Mesodermal cell (in vitro differentiated cells): ENCODE data around the gene UBE2QL1.

Experiments used
- H3K27ac ChIP-seq: 2 replicates; pipeline ENCODE4 v1.7.0; 2013; ENCODE audit warnings: mild to moderate bottlenecking, low read depth, low read length, moderate library complexity; ENCODE audit not compliant: severe bottlenecking
- H3K36me3 ChIP-seq: 2 replicates; pipeline ENCODE4 v1.7.1; 2013; ENCODE audit warnings: mild to moderate bottlenecking, low read length, moderate library complexity; ENCODE audit not compliant: control insufficient read depth, insufficient read depth
- H3K4me1 ChIP-seq: one replicate; pipeline ENCODE4 v1.7.1; 2013; ENCODE audit warnings: mild to moderate bottlenecking, low read length; ENCODE audit not compliant: insufficient read depth, control insufficient read depth, poor library complexity, severe bottlenecking
- H3K4me3 ChIP-seq: 2 replicates; pipeline ENCODE4 v1.7.0; 2013; ENCODE audit warnings: low read length, control low read depth, mild to moderate bottlenecking; ENCODE audit not compliant: insufficient read depth, poor library complexity, severe bottlenecking; ENCODE audit errors: extremely low read depth
- H3K9me3 ChIP-seq: 2 replicates; pipeline ENCODE4 v1.7.1; 2013; ENCODE audit warnings: mild to moderate bottlenecking, low read length, moderate library complexity; ENCODE audit not compliant: control insufficient read depth
- WGBS, 2 experiments: methylation state at CpG; one replicate each; pipeline ENCODE4 v1.1.5; 2013; ENCODE audit warnings: missing lambda C conversion rate in 2 of 2; ENCODE audit not compliant: insufficient coverage in 2 of 2; 5-methylcytosine and 5-hydroxymethylcytosine counted together

The UBE2QL1 gene

DNA sequence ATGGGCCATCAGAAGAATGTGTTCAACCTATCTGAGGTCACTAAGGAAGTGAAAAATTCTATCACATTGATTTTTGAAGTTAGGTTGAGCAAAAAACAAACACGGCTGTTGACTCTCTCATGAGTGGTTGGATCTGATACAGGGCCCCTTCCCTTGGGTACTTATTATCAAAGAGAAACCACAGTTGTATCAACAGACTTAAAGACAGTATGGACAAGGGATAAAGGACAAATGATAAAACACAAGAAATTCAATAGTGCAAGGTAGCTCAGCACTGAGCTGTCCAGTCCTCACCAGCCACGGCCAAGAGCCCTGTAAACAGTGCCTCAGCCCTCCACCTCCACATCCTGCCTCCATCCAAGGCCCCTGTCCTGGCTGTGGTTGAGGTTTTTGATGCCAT is 86.9 kb downstream of the UBE2QL1 start:
- no peak overlapping the region for H3K4me3 ChIP-seq
- 80 to 100% methylated on average over 1 of the region's 2 CpGs for WGBS, 2 experiments
- H3K9me3 ChIP-seq: no peaks in the 10 kb centered on the region
- H3K27ac ChIP-seq: no peak overlapping the region
- H3K36me3 ChIP-seq: no peaks in the 10 kb centered on the region
- no peaks in the 10 kb centered on the region for H3K4me1 ChIP-seq

DNA sequence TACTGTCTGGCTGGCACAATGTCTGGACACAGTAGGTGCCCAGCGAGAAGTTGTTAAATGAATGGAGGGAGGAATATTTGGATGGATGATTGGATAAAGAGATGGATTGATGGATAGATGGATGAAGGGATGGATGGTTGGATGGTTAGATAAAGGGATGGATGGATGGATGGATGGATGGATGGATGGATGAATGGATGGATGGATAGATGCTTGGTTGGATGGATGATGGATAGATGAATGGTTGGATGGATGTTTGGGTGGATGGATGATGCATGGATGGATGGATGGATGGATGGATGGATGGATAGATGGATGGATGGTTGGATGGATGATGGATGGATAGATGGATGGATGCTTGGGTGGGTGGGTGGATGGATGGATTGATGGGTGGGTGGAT is 90.4 kb downstream of the UBE2QL1 start:
- Histone ChIP-seq H3K4me3 (no peak overlapping the region), H3K4me1 (no peaks in the 10 kb centered on the region), H3K9me3 (no peaks in the 10 kb centered on the region), H3K27ac (no peak overlapping the region), H3K36me3 (no peaks in the 10 kb centered on the region)
- 92 to 95% methylated on average over 1 of the region's 1 CpG for WGBS, 2 experiments

DNA sequence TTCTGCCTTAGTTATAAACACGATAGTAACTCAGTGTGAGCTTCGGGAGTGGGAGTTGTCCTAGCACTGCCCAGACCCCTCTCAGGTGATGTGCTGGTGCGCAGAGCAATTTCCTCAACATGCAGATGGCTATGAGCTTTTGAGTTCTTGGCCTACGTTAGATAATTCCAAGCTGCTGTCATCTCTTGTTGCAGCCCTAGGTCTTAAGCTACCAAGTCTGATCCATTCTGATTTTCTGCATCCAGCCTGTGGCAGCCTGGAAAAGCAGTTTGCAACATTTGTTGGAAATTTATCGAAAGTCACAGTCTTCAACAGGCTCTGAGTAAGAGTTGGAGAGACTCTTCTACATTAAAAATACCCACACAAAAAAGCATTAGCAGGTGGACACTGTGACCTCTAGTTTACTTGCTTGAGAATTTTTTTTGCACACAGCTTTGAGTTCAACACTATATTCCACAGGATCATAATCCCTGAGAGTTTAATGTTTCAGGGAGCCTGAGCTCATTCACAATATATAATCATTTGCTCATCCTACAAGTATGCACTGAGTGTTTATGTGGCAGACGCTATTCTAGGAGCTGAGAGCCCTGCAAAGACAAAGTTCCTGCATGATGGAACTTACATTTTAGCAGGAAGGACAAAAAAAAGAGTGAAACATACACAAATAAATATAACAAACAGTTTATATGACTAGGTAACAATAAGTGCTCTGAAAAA is 91.6 kb downstream of the UBE2QL1 start:
- no peak overlapping the region for H3K27ac ChIP-seq
- WGBS, 2 experiments: 89 to 92% methylated on average over 4 to 5 of the region's 6 CpGs
- no peak overlapping the region for H3K4me3 ChIP-seq
- no peaks in the 10 kb centered on the region for H3K9me3 ChIP-seq
- no peaks in the 10 kb centered on the region for H3K4me1 ChIP-seq
- no peaks in the 10 kb centered on the region for H3K36me3 ChIP-seq

DNA sequence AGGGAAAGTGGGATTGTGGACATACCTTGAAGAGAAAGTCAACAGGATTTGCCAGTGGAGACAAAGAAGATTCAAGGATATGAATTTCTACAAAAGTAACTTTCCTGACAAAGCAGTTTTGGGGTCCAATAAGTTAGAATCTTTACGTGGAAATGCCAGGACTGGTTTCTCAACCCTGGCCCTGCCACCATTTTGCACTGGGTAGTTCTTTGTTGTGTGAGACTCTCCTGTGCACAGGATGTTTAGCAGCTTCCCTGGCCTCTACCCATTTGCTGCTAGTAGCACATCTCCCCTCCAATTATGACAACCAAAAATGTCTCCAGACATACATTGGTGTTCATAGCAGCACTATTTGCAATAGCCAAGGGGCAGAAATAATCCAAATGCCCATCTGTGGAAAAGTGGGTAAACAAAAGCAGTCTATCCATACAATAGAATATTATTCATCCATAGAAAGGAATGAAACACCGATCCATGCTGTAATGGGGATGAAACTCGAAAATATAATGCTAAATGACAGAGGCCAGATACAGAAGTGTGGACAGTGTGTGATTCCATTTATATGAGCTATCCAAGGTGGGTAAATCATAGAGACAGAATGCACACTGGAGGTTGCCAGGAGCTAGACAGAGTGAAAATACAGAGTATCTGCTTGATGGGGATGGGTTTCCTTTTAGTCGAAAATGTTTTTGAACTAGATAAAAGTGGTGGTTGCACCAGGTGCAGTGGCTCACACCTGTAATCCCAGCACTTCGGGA is 92.8 kb downstream of the UBE2QL1 start:
- Histone ChIP-seq H3K36me3 (no peaks in the 10 kb centered on the region), H3K9me3 (no peaks in the 10 kb centered on the region), H3K4me3 (no peak overlapping the region), H3K4me1 (no peaks in the 10 kb centered on the region), H3K27ac (no peak overlapping the region)
- WGBS, 2 experiments: 73 to 81% methylated on average over 2 to 5 of the region's 5 CpGs

DNA sequence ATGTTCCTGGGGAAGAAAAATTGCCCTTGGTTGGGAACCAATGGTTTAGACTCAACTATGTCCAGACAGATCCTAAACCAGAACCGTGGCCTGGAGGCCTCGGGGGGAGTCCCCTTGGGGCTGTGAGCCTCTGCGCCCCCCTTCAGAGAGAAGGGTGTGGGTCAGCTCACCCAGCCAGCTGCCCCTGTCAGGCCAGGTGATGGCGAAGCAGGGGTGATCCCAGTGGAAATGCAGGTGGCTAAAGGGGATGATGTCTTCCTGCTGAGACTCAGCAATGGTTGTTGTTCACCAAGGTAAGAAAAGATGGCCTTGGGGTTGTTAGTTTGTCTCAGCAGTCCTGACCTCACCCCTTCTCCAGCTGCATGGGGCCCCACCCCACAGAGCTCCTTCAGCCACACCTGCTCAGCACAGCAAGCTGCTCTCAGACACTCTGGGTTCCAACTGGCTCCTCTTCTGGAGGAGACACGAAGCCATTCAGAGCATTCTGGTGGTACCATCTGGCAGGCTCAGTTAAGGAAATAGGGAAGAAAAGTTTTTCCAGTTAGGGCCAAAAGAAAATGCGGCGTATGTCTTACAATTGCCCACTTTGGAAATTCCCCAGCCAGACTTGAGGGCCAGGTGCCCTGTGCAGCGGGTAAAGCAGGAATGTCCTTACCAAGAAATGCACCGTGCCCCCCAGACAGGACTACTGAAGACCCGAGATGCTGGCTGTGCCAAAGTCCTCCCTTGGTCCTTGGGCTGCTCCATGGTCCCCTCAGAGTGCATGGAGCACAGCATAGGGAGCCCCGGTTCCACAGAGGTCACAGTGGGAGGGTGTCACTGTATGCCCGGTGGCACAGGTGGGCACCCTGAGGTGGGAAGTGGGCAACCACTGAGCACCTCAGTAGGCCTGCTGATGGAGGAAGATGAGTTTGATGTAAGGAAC is 94.0 kb downstream of the UBE2QL1 start:
- Histone ChIP-seq H3K4me1 (no peaks in the 10 kb centered on the region), H3K4me3 (no peak overlapping the region), H3K36me3 (no peaks in the 10 kb centered on the region), H3K9me3 (no peaks in the 10 kb centered on the region), H3K27ac (no peak overlapping the region)
- 88 to 89% methylated on average over 9 to 11 of the region's 12 CpGs for WGBS, 2 experiments

DNA sequence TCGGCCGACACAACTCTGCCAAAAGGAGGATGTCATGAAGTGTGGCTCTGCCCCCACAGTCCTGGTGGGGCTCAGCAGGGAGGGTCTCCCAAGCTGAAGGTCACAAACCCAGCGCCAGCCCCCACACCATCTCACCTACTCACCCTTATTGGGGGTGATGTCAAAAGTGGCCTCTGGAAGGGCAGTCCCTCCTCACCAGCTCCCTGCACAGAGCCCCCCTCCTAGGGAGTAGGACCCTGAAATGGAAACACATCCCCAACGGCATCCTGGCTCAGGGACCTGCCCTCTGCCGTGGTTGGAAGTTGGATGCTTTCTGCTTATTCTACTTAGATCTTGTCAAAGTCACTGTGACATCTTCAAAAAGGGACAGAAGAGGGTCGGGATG is 94.7 kb downstream of the UBE2QL1 start:
- no peaks in the 10 kb centered on the region for H3K36me3 ChIP-seq
- no peaks in the 10 kb centered on the region for H3K4me1 ChIP-seq
- WGBS, 2 experiments: 76 to 77% methylated on average over 3 to 5 of the region's 6 CpGs
- H3K9me3 ChIP-seq: no peaks in the 10 kb centered on the region
- no peak overlapping the region for H3K27ac ChIP-seq
- H3K4me3 ChIP-seq: no peak overlapping the region

DNA sequence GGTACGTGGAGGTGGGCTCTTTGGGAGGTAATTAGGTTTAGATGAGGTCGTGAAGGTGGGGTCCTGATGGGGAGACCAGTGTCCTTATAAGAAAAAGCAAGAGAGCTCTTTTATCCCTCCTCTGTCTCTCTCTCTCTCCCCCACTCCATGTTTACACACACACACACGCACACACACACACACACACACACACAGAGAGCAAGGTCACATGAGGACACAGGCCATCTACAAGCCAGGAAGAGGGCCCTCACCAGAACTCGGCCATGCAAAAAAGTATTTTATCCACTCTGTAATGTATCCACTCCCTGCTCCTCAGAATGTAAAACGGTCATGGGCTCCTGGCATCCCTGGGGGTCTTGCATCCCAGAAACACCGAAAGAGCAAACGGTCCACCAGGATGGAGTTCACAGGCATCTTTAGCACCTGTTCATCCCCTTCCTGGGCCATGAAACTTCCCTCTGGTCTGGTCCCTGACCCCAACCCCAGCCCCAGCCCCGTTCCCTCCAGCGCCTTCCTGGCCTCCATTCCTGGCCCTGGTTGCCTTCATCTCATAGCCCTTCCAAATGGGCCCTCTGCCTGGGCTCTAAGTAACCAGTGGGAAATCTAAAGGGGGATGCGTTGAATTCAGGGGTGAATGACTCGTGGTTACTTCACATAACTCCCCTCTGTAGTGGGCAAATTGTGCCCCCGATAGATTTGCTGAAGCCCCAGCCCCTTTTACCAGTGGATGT is 95.3 kb downstream of the UBE2QL1 start:
- Histone ChIP-seq H3K9me3 (no peaks in the 10 kb centered on the region), H3K36me3 (no peaks in the 10 kb centered on the region), H3K4me3 (no peak overlapping the region), H3K4me1 (no peaks in the 10 kb centered on the region), H3K27ac (no peak overlapping the region)
- WGBS, 2 experiments: 71 to 87% methylated on average over 4 to 6 of the region's 12 CpGs
